H1 (cell line): ENCODE data around the gene ASB4. TPM values are rescaled to one million over a fixed set of nuclear protein-coding genes. Genes with fewer than 3 reads are reported as not detected.

Experiments used
- CTCF ChIA-PET: fragments of 300-600 bp; sonication (Branson Sonifier 250); formaldehyde crosslinking; loops from one replicate; lab custom pipeline; 2021; ENCODE audit not compliant: partially characterized antibody; lab: Charles Lee
- POLR2A ChIA-PET: fragments of 300-600 bp; sonication (Branson Sonifier 250); formaldehyde crosslinking; loops from one replicate; lab custom pipeline; 2021; ENCODE audit warnings: inconsistent platforms; ENCODE audit not compliant: partially characterized antibody; lab: Charles Lee
- DNase-seq, 2 experiments: peaks; one replicate each; pipeline versions ENCODE4 v3.0.0 to v3.0.0-alpha.2; 2010 to 2022; ENCODE audit warnings: low spot score in 2 of 2, low read depth in 1 of 2, mixed read lengths in 1 of 2
- FAIRE-seq: peaks from 2 replicates; lab custom pipeline; 2011; peaks lifted over from hg19 to GRCh38; lab: Jason Lieb, UNC
- H2AFZ ChIP-seq: 2 replicates; pipeline ENCODE4 v1.8.1; 2012; ENCODE audit warnings: low read length, inconsistent platforms
- H2AK5ac ChIP-seq: 2 replicates; pipeline ENCODE4 v1.6.1; 2013; ENCODE audit warnings: low read depth, low read length
- H2BK120ac ChIP-seq: replicated peaks from 2 replicates; pipeline ENCODE3; 2013; ENCODE audit warnings: low read depth, low read length, inconsistent platforms
- H2BK12ac ChIP-seq: 2 replicates; pipeline ENCODE4 v1.6.1; 2013; ENCODE audit warnings: low read depth, low read length
- H2BK15ac ChIP-seq: 2 replicates; pipeline ENCODE4 v1.6.1; 2013; ENCODE audit warnings: low read length
- H2BK20ac ChIP-seq: 2 replicates; pipeline ENCODE4 v1.6.1; 2013; ENCODE audit warnings: low read length
- H2BK5ac ChIP-seq: 2 replicates; pipeline ENCODE4 v1.6.1; 2013; ENCODE audit warnings: low read depth, low read length
- H3K14ac ChIP-seq: 2 replicates; pipeline ENCODE4 v1.6.1; 2013; ENCODE audit warnings: inconsistent platforms; ENCODE audit not compliant: insufficient read length
- H3K18ac ChIP-seq: 2 replicates; pipeline ENCODE4 v1.6.1; 2013; ENCODE audit warnings: low read length; ENCODE audit errors: extremely low read depth
- H3K23ac ChIP-seq: 2 replicates; pipeline ENCODE4 v1.6.1; 2013; ENCODE audit warnings: inconsistent platforms; ENCODE audit not compliant: insufficient read length
- H3K23me2 ChIP-seq: 2 replicates; pipeline ENCODE4 v1.6.1; 2013; ENCODE audit warnings: low read depth, low read length
- H3K27ac ChIP-seq: 2 replicates; pipeline ENCODE4 v1.6.1; 2011; ENCODE audit warnings: low read depth, low read length, inconsistent platforms
- H3K27me3 ChIP-seq, 4 experiments: replicated peaks in 1 of 4; 1 replicate in 1 of 4; 2 replicates in 3 of 4; pipeline versions ENCODE4 v1.6.1 to v1.8.1; 2011 to 2013; ENCODE audit warnings: low read length in 3 of 4, mild to moderate bottlenecking in 3 of 4, inconsistent platforms in 2 of 4, mixed read lengths in 2 of 4, moderate library complexity in 1 of 4; ENCODE audit not compliant: control insufficient read depth in 3 of 4, insufficient read depth in 3 of 4; ENCODE audit errors: extremely low read depth in 1 of 4
- H3K36me3 ChIP-seq, 4 experiments: 2 replicates each; pipeline versions ENCODE4 v1.6.1 to v1.8.1; 2011 to 2013; ENCODE audit warnings: mild to moderate bottlenecking in 4 of 4, low read length in 3 of 4, moderate library complexity in 2 of 4, control low read depth in 1 of 4, inconsistent platforms in 1 of 4; ENCODE audit not compliant: insufficient read depth in 4 of 4, control insufficient read depth in 2 of 4
- H3K4ac ChIP-seq: replicated peaks from 2 replicates; pipeline ENCODE3; 2013; ENCODE audit warnings: low read length, low read depth, mixed read lengths, inconsistent platforms; ENCODE audit not compliant: insufficient read length
- H3K4me1 ChIP-seq, 4 experiments: replicated peaks in 1 of 4; 1 replicate in 1 of 4; 2 replicates in 3 of 4; pipeline versions ENCODE4 v1.6.1 to v1.8.1; 2011 to 2013; ENCODE audit warnings: low read length in 3 of 4, inconsistent platforms in 2 of 4, mixed read lengths in 1 of 4; ENCODE audit not compliant: insufficient read depth in 4 of 4, control insufficient read depth in 3 of 4
- H3K4me2 ChIP-seq, 2 experiments: 2 replicates each; pipeline versions ENCODE4 v1.6.1 to v1.8.1; 2011 to 2013; ENCODE audit warnings: low read depth in 2 of 2, low read length in 2 of 2, control low read depth in 1 of 2, inconsistent platforms in 1 of 2, mild to moderate bottlenecking in 1 of 2; ENCODE audit not compliant: insufficient read depth in 1 of 2
- H3K4me3 ChIP-seq, 4 experiments: fragments of 200-600, 300-600 bp in 1 of 4; sonication (generic), shearing (Covaris generic), sonication (Bioruptor Twin) in 1 of 4; 2 replicates each; pipeline versions ENCODE4 v1.5.1 to v1.8.1; 2011 to 2016; ENCODE audit warnings: low read length in 4 of 4, low read depth in 3 of 4, control low read depth in 2 of 4, inconsistent platforms in 2 of 4, mild to moderate bottlenecking in 2 of 4, mixed read lengths in 1 of 4, moderate library complexity in 1 of 4; ENCODE audit not compliant: insufficient read depth in 2 of 4; ENCODE audit errors: extremely low read depth in 1 of 4
- H3K56ac ChIP-seq: replicated peaks from 2 replicates; pipeline ENCODE3; 2013; ENCODE audit warnings: low read depth, mild to moderate bottlenecking, mixed read lengths, low read length, inconsistent platforms; ENCODE audit not compliant: insufficient read length
- H3K79me1 ChIP-seq: 2 replicates; pipeline ENCODE4 v1.6.1; 2013; ENCODE audit warnings: low read depth, low read length, control low read depth
- H3K79me2 ChIP-seq, 2 experiments: 2 replicates each; pipeline versions ENCODE4 v1.6.1 to v1.8.1; 2012 to 2013; ENCODE audit warnings: low read length in 2 of 2, mild to moderate bottlenecking in 2 of 2, inconsistent platforms in 1 of 2; ENCODE audit not compliant: insufficient read depth in 2 of 2, control insufficient read depth in 1 of 2
- H3K9ac ChIP-seq, 4 experiments: replicated peaks in 1 of 4; 1 replicate in 1 of 4; 2 replicates in 3 of 4; pipeline versions ENCODE4 v1.6.1 to v1.8.1; 2011 to 2013; ENCODE audit warnings: low read depth in 3 of 4, low read length in 3 of 4, control low read depth in 2 of 4, mild to moderate bottlenecking in 2 of 4, moderate library complexity in 2 of 4, inconsistent platforms in 1 of 4; ENCODE audit errors: extremely low read depth in 1 of 4
- H3K9me3 ChIP-seq, 2 experiments: 2 replicates each; pipeline versions ENCODE4 v1.6.1 to v1.8.1; 2012 to 2013; ENCODE audit warnings: mild to moderate bottlenecking in 2 of 2, moderate library complexity in 2 of 2, control low read depth in 1 of 2, inconsistent platforms in 1 of 2, low read depth in 1 of 2, low read length in 1 of 2, mixed read lengths in 1 of 2; ENCODE audit not compliant: insufficient read depth in 2 of 2
- H4K20me1 ChIP-seq, 2 experiments: replicated peaks in 1 of 2; 2 replicates each; pipeline versions ENCODE3 to v1.8.1; 2011 to 2013; ENCODE audit warnings: inconsistent platforms in 2 of 2, low read length in 2 of 2, mild to moderate bottlenecking in 1 of 2; ENCODE audit not compliant: insufficient read depth in 2 of 2, control insufficient read depth in 1 of 2
- H4K5ac ChIP-seq: 2 replicates; pipeline ENCODE4 v1.6.1; 2013; ENCODE audit warnings: low read length, low read depth, mixed read lengths, inconsistent platforms; ENCODE audit not compliant: insufficient read length
- H4K8ac ChIP-seq: 2 replicates; pipeline ENCODE4 v1.8.0; 2013; ENCODE audit warnings: mild to moderate bottlenecking, moderate library complexity, low read length, inconsistent platforms; ENCODE audit not compliant: insufficient read depth; ENCODE audit errors: extremely low read depth
- H4K91ac ChIP-seq: replicated peaks from 2 replicates; pipeline ENCODE3; 2013; ENCODE audit warnings: low read length, mixed read lengths, inconsistent platforms; ENCODE audit not compliant: insufficient read length
- GTF2F1 ChIP-seq: IDR thresholded peaks from 2 replicates; pipeline ENCODE4 v1.6.1; 2012; ENCODE audit warnings: low read depth, low read length, improper control_type of control experiment, borderline replicate concordance
- HDAC6 ChIP-seq: IDR thresholded peaks from one replicate; pipeline ENCODE4 v1.7.1; 2012; ENCODE audit warnings: low read depth, mild to moderate bottlenecking, inconsistent platforms, low read length, moderate library complexity
- JUND ChIP-seq: IDR thresholded peaks from 2 replicates; pipeline ENCODE4 v1.6.1; 2011; ENCODE audit warnings: mild to moderate bottlenecking, improper control_type of control experiment, low read length
- SRF ChIP-seq: IDR thresholded peaks from 2 replicates; pipeline ENCODE4 v1.6.1; 2011; ENCODE audit warnings: mild to moderate bottlenecking, low read depth, low read length, moderate library complexity
- TAF1 ChIP-seq: IDR thresholded peaks from 2 replicates; pipeline ENCODE4 v1.6.1; 2011; ENCODE audit warnings: mild to moderate bottlenecking, low read depth, low read length
- WGBS, 2 experiments: shearing (Covaris generic) in 1 of 2; methylation state at CpG; one replicate each; pipeline versions ENCODE4 v1.1.6 to v1.1.7; 2013 to 2015; ENCODE audit warnings: low lambda C conversion rate in 2 of 2, mixed read lengths in 2 of 2, inconsistent platforms in 1 of 2, low coverage in 1 of 2, missing lambda C conversion rate in 1 of 2; ENCODE audit not compliant: insufficient replicate concordance in 2 of 2, insufficient coverage in 1 of 2, insufficient read length in 1 of 2; ENCODE audit errors: extremely low coverage in 1 of 2, missing lambda C conversion rate in 1 of 2; 5-methylcytosine and 5-hydroxymethylcytosine counted together
- polyA plus RNA-seq, 7 experiments: library from polyadenylated mRNA; depleted of rRNA in 3 of 7; stranded (reverse) in 5 of 7; unstranded in 2 of 7; fragments of >200 nt in 5 of 7; fragments of 200-250 nt in 2 of 7; gene quantifications; 1 replicate in 5 of 7; 2 replicates in 1 of 7; 4 replicates in 1 of 7; pipeline versions ENCODE4 v1.2.1 to v1.2.3, GENCODE V29; 2011 to 2013; ENCODE audit warnings: missing spikeins in 2 of 7, mixed read lengths in 2 of 7
- total RNA-seq: library from RNA; stranded (reverse); fragmentation: NEBNext Ultra II Directional; extraction: Animal tissue kit (Norgen Biotek cat#: 25700); gene quantifications from 2 replicates; pipeline ENCODE4 v1.2.1, GENCODE V29; 2021

ASB4 gene
- total and polyA plus RNA-seq, 2 of the 8 experiments (the other 6 are each of a cell fraction or from before 2014, with no cell fraction given): not detected

- Histone ChIP-seq H2BK15ac (no peak overlapping the region), H3K4me1 (peaks cover 0 to 4% (median 0%) of the 10 kb centered on the region in 4 experiments; a peak in 1 of 7 replicates), H3K27ac (no peak overlapping the region), H2AFZ (no peak overlapping the region; the same call in 1 of the 2 replicates), H3K27me3 (no peaks in the 10 kb centered on the region), H4K91ac (no peak overlapping the region), H4K8ac (no peak overlapping the region), H2BK12ac (no peak overlapping the region), H3K14ac (no peak overlapping the region), H3K4me2 (no peak overlapping the region), H2BK5ac (no peak overlapping the region), H3K23me2 (no peaks in the 10 kb centered on the region), H3K9me3 (no peaks in the 10 kb centered on the region), H3K4ac (no peak overlapping the region), H4K5ac (no peak overlapping the region), H2BK120ac (peak overlapping the region; percentile 72), H3K23ac (no peak overlapping the region), H3K36me3 (no peaks in the 10 kb centered on the region), H4K20me1 (no peaks in the 10 kb centered on the region), H3K4me3 (no peak overlapping the region), H3K79me1 (no peaks in the 10 kb centered on the region), H3K56ac (no peak overlapping the region), H2BK20ac (no peak overlapping the region), H2AK5ac (no peak overlapping the region), H3K9ac (no peak overlapping the region), H3K18ac (no peak overlapping the region), H3K79me2 (no peaks in the 10 kb centered on the region)
- ChIA-PET CTCF (interaction anchor here (1.3 to 1.5 kb wide), 3 partner anchors 34 to 113 kb away, joined by 3 read pairs; no protein-coding TSS in a partner anchor), POLR2A (no interaction called here)
- WGBS, 2 experiments: 88% methylated on average over 3 of the region's 3 CpGs; no CpG with 5 or more reads in 1 of the 2 experiments
- no peak for TF ChIP-seq JUND
- no peak for TF ChIP-seq GTF2F1
- no peak for TF ChIP-seq HDAC6
- TF ChIP-seq SRF: no peak
- TF ChIP-seq TAF1: no peak
- DNase-seq (no peak), FAIRE-seq (no peak)
Measured at GRCh38 chr7:95578299-95578855, 92.6 kb downstream of the ASB4 start.
